K562 (cell line): ENCODE measurements around the gene MTTP. TPM values are rescaled to one million over a fixed set of nuclear protein-coding genes. Genes with fewer than 3 reads are reported as not detected.

ENCODE experiments used
- ATAC-seq: fragments of 200-7000 bp; cut with Tn5 transposase; 3 replicates; pipeline ENCODE4 v1.9.1; 2020; ENCODE audit warnings: moderate library complexity
- BruUV-seq: library from RNA; stranded (reverse); fragments of 400-500 nt; replicated peaks from 2 replicates; lab custom pipeline; 2021; lab: Mats Ljungman, UMichigan
- CTCF ChIA-PET: fragments of 300-600 bp; formaldehyde crosslinking; extraction: SDS; loops from one replicate; lab custom pipeline; 2021; ENCODE audit warnings: low intra/inter-chr PET ratio; lab: Yijun Ruan, JAX
- POLR2A ChIA-PET: fragments of 300-600, 350-650 bp; sonication (Branson Sonifier 250); formaldehyde crosslinking; extraction: SDS; loops from one replicate; lab custom pipeline; 2021; ENCODE audit warnings: antibody characterized with exemption, inconsistent platforms; lab: Yijun Ruan, JAX
- DNase-seq, 4 experiments: peaks; one replicate each; pipeline versions ENCODE4 v3.0.0 to v3.0.0-alpha.2; 2011 to 2018; ENCODE audit warnings: low spot score in 3 of 4, mixed read lengths in 3 of 4; ENCODE audit errors: extremely low read depth in 1 of 4
- FAIRE-seq: peaks from 2 replicates; lab custom pipeline; 2011; peaks lifted over from hg19 to GRCh38; lab: Jason Lieb, UNC
- H2AFZ ChIP-seq: 2 replicates; pipeline ENCODE4 v1.6.0; 2011; ENCODE audit warnings: low read depth, low read length, control low read depth, inconsistent platforms
- H3K27ac ChIP-seq: fragments of 200-600 bp; 3 replicates; pipeline ENCODE4 v1.8.0; 2011; ENCODE audit warnings: low read depth, mild to moderate bottlenecking, control low read depth, inconsistent platforms, low read length, moderate library complexity, mixed read lengths; ENCODE audit errors: extremely low read depth
- H3K27me3 ChIP-seq, 2 experiments: fragments of 300-600 bp in 1 of 2; 2 replicates in 1 of 2; 3 replicates in 1 of 2; pipeline versions ENCODE4 v1.6.0 to v1.8.0; 2011; ENCODE audit warnings: inconsistent platforms in 2 of 2, low read length in 2 of 2, mild to moderate bottlenecking in 1 of 2, mixed read lengths in 1 of 2, moderate library complexity in 1 of 2; ENCODE audit not compliant: control insufficient read depth in 2 of 2, insufficient read depth in 2 of 2
- H3K36me3 ChIP-seq: fragments of 300-600 bp; 3 replicates; pipeline ENCODE4 v1.8.0; 2011; ENCODE audit warnings: mild to moderate bottlenecking, low read length, inconsistent platforms; ENCODE audit not compliant: control insufficient read depth, insufficient read depth
- H3K4me1 ChIP-seq, 2 experiments: fragments of 200-600 bp in 1 of 2; replicated peaks in 1 of 2; 2 replicates in 1 of 2; 3 replicates in 1 of 2; pipeline versions ENCODE4 v1.5.1 to v1.8.0; 2011; ENCODE audit warnings: inconsistent platforms in 2 of 2, low read length in 2 of 2, mild to moderate bottlenecking in 1 of 2, mixed read lengths in 1 of 2, moderate library complexity in 1 of 2; ENCODE audit not compliant: control insufficient read depth in 2 of 2, insufficient read depth in 2 of 2
- H3K4me2 ChIP-seq: 2 replicates; pipeline ENCODE4 v1.6.1; 2011; ENCODE audit warnings: low read length, control low read depth, inconsistent platforms, mixed read lengths; ENCODE audit not compliant: insufficient read depth
- H3K4me3 ChIP-seq: fragments of 200-600 bp; sonication (generic), shearing (Covaris generic); 2 replicates; pipeline ENCODE4 v1.5.1; 2016; ENCODE audit warnings: control low read depth, inconsistent platforms
- H3K79me2 ChIP-seq: fragments of 200-600 bp; 3 replicates; pipeline ENCODE4 v1.8.0; 2011; ENCODE audit warnings: low read length, inconsistent platforms; ENCODE audit not compliant: control insufficient read depth, insufficient read depth
- H3K9ac ChIP-seq, 2 experiments: 2 replicates each; pipeline versions ENCODE4 v1.6.0 to v1.6.1; 2011; ENCODE audit warnings: low read depth in 2 of 2, low read length in 2 of 2, control low read depth in 1 of 2, inconsistent platforms in 1 of 2, mild to moderate bottlenecking in 1 of 2, mixed read lengths in 1 of 2; ENCODE audit not compliant: insufficient read depth in 1 of 2
- H3K9me1 ChIP-seq: one replicate; pipeline ENCODE4 v1.6.0; 2011; ENCODE audit warnings: inconsistent platforms, mild to moderate bottlenecking, low read length, moderate library complexity; ENCODE audit not compliant: control insufficient read depth, insufficient read depth
- H3K9me3 ChIP-seq: replicated peaks from 2 replicates; pipeline ENCODE4 v1.5.1; 2011; ENCODE audit warnings: low read depth, low read length, inconsistent platforms; ENCODE audit not compliant: control insufficient read depth, insufficient read depth
- H4K20me1 ChIP-seq: replicated peaks from 2 replicates; pipeline ENCODE4 v1.6.1; 2011; ENCODE audit warnings: low read length, inconsistent platforms, mixed read lengths; ENCODE audit not compliant: control insufficient read depth, insufficient read depth
- ARID1B ChIP-seq: fragments of 450-650 bp; IDR thresholded peaks from 2 replicates; pipeline ENCODE4 v1.6.1; 2016; ENCODE audit warnings: antibody characterized with exemption, mild to moderate bottlenecking, inconsistent platforms
- ARNT ChIP-seq, 2 experiments: fragments of 450-650 bp; IDR thresholded peaks; 2 replicates each; pipeline ENCODE4 v1.6.1; 2016; ENCODE audit warnings: mild to moderate bottlenecking in 1 of 2
- BRD9 ChIP-seq: fragments of 450-650 bp; IDR thresholded peaks from 2 replicates; pipeline ENCODE4 v1.6.1; 2018; ENCODE audit warnings: low read depth; ENCODE audit not compliant: partially characterized antibody
- CBX3 ChIP-seq, 2 experiments: IDR thresholded peaks; 1 replicate in 1 of 2; 2 replicates in 1 of 2; pipeline ENCODE4 v1.6.1; 2012; ENCODE audit warnings: inconsistent platforms in 2 of 2, low read length in 2 of 2, borderline replicate concordance in 1 of 2, control low read depth in 1 of 2
- E2F8 ChIP-seq: fragments of 450-650 bp; IDR thresholded peaks from 2 replicates; pipeline ENCODE4 v1.7.1; 2018; ENCODE audit warnings: mild to moderate bottlenecking, low read depth; ENCODE audit not compliant: partially characterized antibody
- ESRRA ChIP-seq: fragments of 450-650 bp; IDR thresholded peaks from 2 replicates; pipeline ENCODE4 v1.6.1; 2014; ENCODE audit warnings: low read depth, mild to moderate bottlenecking, moderate library complexity, borderline replicate concordance
- HMG20A ChIP-seq: fragments of 450-650 bp; formaldehyde crosslinking; conservative IDR thresholded peaks from 2 replicates; pipeline ENCODE4 v1.4.0; 2020; ENCODE audit warnings: mild to moderate bottlenecking, mixed read lengths
- IRF2 ChIP-seq: sonication (generic); formaldehyde crosslinking; IDR thresholded peaks from 2 replicates; pipeline ENCODE4 v1.8.1; 2022; ENCODE audit warnings: mild to moderate bottlenecking, missing genetic modification reagents
- NFIC ChIP-seq: fragments of 450-650 bp; IDR thresholded peaks from 2 replicates; pipeline ENCODE4 v1.6.1; 2017; ENCODE audit warnings: mild to moderate bottlenecking, inconsistent platforms
- NFIX ChIP-seq: fragments of 250-450 bp; sonication (Bioruptor Pico); IDR thresholded peaks from 2 replicates; pipeline ENCODE4 v1.4.0; 2020; ENCODE audit warnings: low read depth, mild to moderate bottlenecking, moderate library complexity
- RBM22 ChIP-seq: fragments of 200-400 bp; formaldehyde crosslinking; IDR thresholded peaks from 2 replicates; pipeline ENCODE4 v1.6.1; 2018; ENCODE audit warnings: low read length, low read depth; ENCODE audit not compliant: poor library complexity, severe bottlenecking
- STAG1 ChIP-seq: sonication (generic); formaldehyde crosslinking; IDR thresholded peaks from 2 replicates; pipeline ENCODE4 v1.5.0; 2020; ENCODE audit warnings: missing genetic modification reagents, borderline replicate concordance
- TARDBP ChIP-seq: fragments of 450-650 bp; IDR thresholded peaks from 2 replicates; pipeline ENCODE4 v1.6.1; 2016
- TRIM28 ChIP-seq: fragments of 450-650 bp; IDR thresholded peaks from 2 replicates; pipeline ENCODE4 v1.6.1; 2017
- ZNF436 ChIP-seq: fragments of 250-450, 450-650 bp; sonication (Bioruptor Pico); formaldehyde crosslinking; IDR thresholded peaks from 2 replicates; pipeline ENCODE4 v1.7.0; 2020; ENCODE audit warnings: mild to moderate bottlenecking
- ZNF592 ChIP-seq: fragments of 450-650 bp; IDR thresholded peaks from 2 replicates; pipeline ENCODE4 v1.6.1; 2017; ENCODE audit warnings: antibody characterized with exemption, mild to moderate bottlenecking
- ZNF79 ChIP-seq: fragments of 250-450 bp; sonication (Bioruptor Pico); IDR thresholded peaks from 2 replicates; pipeline ENCODE4 v1.4.0; 2020; ENCODE audit warnings: low read depth, mild to moderate bottlenecking, moderate library complexity
- WGBS: fragments of 100-300 bp; shearing (Covaris generic); methylation state at CpG from one replicate; pipeline ENCODE4 v1.1.6; 2016; ENCODE audit warnings: low coverage, mixed read lengths; ENCODE audit not compliant: insufficient coverage; ENCODE audit errors: missing lambda C conversion rate; 5-methylcytosine and 5-hydroxymethylcytosine counted together
- in situ Hi-C: fragments of 300-500 bp; cut with MboI; formaldehyde crosslinking; loops from 4 replicates; pipeline ENCODE4 v1.15.0; 2018; ENCODE audit warnings: inconsistent platforms, mixed read lengths
- intact Hi-C: fragments of 100-400 bp; cut with micrococcal nuclease; formaldehyde crosslinking; loops from 2 replicates; pipeline ENCODE4 v1.14.2; 2022
- polyA plus RNA-seq, 8 experiments: library from polyadenylated mRNA; depleted of rRNA in 4 of 8; stranded (reverse) in 5 of 8; unstranded in 3 of 8; fragments of >200 nt; fragmentation: Nextera tagmentation in 2 of 8; fragmentation: Illumina TruSeq in 1 of 8; extraction: Ambion mirVana in 2 of 8; extraction: Trizol in 1 of 8; gene quantifications; 2 replicates each; pipeline versions ENCODE4 v1.2.1 to v1.2.3, GENCODE V29; 2011 to 2014; ENCODE audit warnings: inconsistent platforms in 1 of 8, missing spikeins in 1 of 8
- total RNA-seq, 7 experiments: library from RNA; depleted of rRNA in 6 of 7; stranded (reverse); fragments of >200 nt in 6 of 7; fragmentation: Illumina TruSeq in 2 of 7; extraction: Trizol in 2 of 7; gene quantifications; 2 replicates each; pipeline versions ENCODE4 v1.2.1 to v1.2.3, GENCODE V29; 2011 to 2021; ENCODE audit warnings: low replicate concordance in 1 of 7

The MTTP gene
- total and polyA plus RNA-seq, 9 of the 15 experiments (the other 6 are each of a cell fraction or from before 2014, with no cell fraction given), result 0.01 to 0.29 (median 0.04) TPM; not detected in 2

GRCh38 chr4:99624141-99624719, 49.6 kb downstream of the MTTP start:
- WGBS, result 0% methylated on average over 4 of the region's 4 CpGs
- Histone ChIP-seq H3K9me1 (no peaks in the 10 kb centered on the region), H3K27ac (no peak overlapping the region), H3K4me2 (no peak overlapping the region), H3K9me3 (no peaks in the 10 kb centered on the region), H3K9ac (no peak overlapping the region), H3K36me3 (no peaks in the 10 kb centered on the region), H3K4me3 (no peak overlapping the region), H4K20me1 (no peaks in the 10 kb centered on the region), H3K27me3 (peaks cover 4 to 7% of the 10 kb centered on the region in 2 experiments; a peak in 2 of 5 replicates), H3K79me2 (no peaks in the 10 kb centered on the region), H3K4me1 (no peaks in the 10 kb centered on the region), H2AFZ (no peak overlapping the region)
- intact Hi-C loops, result no loop called here
- ATAC-seq (no peak), FAIRE-seq (no peak), DNase-seq (no peak)
- ChIA-PET POLR2A (no interaction called here), CTCF (no interaction called here)
- in situ Hi-C loops, result no loop called here
- BruUV-seq, result no TSS peak
- TF ChIP-seq CBX3 (IDR thresholded peaks at IDR 0.05; ENCODE audit: borderline replicate concordance in 1 of 2, low read length in 2 of 2) (no peak), ZNF436 (CRISPR knock-in tag) (no peak), ARNT (IDR thresholded peaks at IDR 0.05) (no peak), HMG20A (CRISPR knock-in tag) (no peak), TARDBP (no peak), ARID1B (no peak), TRIM28 (no peak), IRF2 (CRISPR knock-in tag) (no peak), BRD9 (no peak), E2F8 (no peak), NFIX (CRISPR knock-in tag) (no peak), ESRRA (no peak), STAG1 (CRISPR knock-in tag) (no peak), RBM22 (no peak), ZNF79 (CRISPR knock-in tag) (no peak), ZNF592 (no peak), NFIC (no peak)
